ENCODE measurements around the gene PPP2R5D.
"Not testable (repeated sequence)": the region's sequence is repeated elsewhere in the genome, so short reads cannot be mapped to it uniquely, and the experiment has no call there.

The PPP2R5D gene

DNA sequence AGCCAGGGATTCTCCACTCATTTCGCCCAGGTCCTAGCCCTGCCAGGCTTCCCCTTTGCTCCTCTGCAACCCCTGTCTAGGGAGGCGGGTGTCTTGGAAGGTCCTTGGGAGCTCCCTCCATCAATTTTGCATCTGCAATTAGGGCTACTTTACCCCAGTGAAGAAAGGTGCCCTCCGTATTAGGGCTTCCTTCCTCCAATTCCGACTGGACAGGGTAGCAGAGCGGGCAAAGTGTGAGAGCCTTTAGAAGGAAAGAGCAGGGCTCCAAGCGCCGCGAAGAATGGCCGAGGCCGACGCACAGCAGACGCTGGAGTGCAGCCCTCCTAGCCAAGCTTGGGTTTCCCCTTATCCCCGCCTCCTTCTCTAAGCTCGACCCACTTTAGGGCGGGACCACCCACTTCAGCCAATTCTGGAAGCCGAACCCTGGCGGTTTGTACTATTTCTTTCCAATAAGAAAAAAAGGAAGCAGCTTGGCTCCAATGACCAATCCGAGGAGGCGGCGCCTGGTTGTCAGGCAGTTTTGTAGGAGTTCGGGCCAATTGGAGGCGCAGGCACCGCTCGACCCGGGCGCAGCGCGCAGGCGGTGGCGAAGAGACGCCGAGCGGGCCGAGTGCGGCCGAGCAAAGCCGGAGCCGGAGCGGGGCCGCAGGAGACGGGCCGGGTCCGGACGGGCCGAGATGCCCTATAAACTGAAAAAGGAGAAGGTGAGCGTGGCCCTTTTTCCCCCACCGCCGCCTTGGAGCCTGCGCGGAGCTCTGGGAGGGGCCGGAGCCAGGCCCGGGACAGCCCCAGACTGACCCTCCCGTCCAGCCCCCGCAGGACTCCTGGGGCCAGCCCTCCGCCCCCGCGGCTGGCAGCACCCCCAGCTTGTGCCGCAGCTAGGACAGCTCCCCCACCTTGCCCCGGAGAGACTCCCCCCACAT, at the start of gene PPP2R5D:
Gene PPP2R5D, plus strand, starts transcription at position 570 of the 923 bp plus-strand sequence. Its CDS starts 108 bp downstream, at position 678.
- peak; percentile 98 for DNase-seq

DNA sequence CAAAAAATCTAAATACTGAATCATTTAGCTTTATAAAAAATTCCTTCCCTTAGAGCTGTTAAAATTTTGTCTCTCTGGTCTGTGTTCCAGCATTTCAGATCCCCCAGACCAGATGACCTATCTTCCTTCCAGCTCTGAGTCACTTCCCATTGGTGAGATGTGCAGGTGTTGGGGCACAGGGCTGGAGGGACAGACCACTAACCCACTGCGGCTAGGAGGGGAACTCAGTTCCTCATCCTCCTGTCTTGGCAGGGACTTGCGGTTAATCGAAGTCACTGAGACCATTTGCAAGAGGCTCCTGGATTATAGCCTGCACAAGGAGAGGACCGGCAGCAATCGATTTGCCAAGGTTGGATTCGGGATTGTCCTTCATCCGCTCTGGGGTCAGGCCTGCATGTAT, 49.0 kb upstream of the PPP2R5D start:
- DNase-seq = no peak

DNA sequence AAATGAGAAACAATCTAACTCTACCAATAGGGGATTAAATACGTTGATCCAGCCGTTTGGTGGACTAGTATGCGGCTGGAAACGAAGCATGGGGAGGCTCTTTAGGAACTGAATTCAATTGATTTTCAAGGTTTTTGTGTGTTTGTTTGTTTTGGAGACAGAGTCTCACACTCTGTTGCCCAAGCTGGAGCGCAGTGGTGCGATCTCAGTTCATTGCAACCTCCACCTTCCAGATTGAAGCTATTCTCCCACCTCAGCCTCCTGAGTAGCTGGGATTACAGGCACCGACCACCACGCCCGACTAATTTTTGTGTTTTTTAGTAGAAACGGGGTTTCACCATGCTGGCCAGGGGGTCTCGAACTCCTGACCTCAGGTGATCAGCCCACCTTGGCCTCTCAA, 48.0 kb upstream of the PPP2R5D start:
- no peak for DNase-seq

DNA sequence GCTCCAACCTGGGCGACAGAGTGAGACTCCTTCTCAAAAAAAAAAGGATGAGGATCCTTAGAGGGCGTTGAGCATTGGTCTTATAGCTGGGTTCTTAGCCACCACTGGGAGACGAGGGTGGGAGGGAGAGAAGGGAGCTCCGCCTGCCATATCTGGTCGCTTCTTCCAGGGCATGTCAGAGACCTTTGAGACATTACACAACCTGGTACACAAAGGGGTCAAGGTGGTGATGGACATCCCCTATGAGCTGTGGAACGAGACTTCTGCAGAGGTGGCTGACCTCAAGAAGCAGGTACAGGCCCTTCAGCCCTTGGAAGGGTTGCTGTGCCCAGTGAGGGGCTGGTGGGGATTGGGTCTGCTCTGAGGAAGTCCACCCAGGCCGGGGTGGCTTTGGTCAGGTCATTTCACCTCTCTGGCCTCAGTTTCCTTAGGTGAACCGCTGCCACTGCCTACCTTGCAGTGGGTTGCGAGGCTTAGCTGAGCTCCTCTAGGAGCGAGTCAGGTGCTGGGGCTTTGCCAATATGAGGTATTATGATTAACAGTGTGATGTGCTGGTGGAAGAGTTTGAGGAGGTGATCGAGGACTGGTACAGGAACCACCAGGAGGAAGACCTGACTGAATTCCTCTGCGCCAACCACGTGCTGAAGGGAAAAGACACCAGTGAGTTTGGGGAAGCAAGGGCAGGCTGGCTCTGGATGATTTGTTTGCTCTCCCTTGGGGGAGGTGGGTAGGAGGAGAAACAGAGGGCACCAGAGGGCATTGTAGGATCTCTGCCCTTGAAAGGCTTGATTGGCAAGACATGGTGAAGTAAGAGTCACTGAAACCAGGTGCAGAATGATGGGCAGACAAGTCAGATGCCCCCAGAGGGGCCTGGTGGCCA, 46.6 kb upstream of the PPP2R5D start:
- DNase-seq = no peak

GRCh38 chr6:42938428-42938796, 46.0 kb upstream of the PPP2R5D start:
- no peak for DNase-seq

DNA sequence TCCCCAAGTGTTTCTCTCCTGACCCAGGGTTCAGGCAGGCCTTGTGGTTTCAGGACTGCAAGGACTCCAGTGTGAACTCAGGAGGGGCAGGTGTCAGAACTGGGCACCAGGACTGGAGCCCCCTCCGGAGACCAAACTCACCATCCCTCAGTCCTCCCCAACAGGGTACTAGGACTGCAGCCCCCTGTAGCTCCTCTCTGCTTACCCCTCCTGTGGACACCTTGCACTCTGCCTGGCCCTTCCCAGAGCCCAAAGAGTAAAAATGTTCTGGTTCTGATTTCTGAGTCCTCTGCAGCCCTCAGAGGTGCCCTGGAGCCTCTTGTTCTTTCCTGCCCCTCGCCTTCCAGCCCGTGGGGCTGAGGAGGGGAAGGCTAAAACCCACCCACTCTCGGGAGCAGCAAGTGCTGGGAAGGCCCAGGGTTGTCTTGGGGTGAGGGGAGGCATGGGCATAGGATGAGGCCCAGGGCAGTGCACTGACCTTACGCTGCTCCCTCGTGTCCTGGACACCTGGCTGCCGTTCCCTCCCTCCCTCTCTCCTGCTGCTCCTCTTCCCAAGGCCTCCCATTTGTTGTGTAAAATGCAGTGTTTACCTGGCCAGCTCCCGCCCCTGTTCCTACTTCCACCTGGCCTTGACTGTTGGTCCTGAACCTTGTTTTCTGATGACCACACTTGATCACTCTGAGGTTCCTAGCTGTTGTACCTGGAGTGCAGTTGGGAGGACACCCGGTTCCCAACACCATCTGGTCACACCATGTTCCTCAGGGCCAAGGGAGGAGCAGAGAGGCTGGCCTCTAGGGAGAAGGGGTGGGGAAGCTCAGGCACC, 45.2 kb upstream of the PPP2R5D start:
- no peak for DNase-seq

- DNase-seq = no peak
Measured at GRCh38 chr6:42939810-42940167, 44.6 kb upstream of the PPP2R5D start.

DNA sequence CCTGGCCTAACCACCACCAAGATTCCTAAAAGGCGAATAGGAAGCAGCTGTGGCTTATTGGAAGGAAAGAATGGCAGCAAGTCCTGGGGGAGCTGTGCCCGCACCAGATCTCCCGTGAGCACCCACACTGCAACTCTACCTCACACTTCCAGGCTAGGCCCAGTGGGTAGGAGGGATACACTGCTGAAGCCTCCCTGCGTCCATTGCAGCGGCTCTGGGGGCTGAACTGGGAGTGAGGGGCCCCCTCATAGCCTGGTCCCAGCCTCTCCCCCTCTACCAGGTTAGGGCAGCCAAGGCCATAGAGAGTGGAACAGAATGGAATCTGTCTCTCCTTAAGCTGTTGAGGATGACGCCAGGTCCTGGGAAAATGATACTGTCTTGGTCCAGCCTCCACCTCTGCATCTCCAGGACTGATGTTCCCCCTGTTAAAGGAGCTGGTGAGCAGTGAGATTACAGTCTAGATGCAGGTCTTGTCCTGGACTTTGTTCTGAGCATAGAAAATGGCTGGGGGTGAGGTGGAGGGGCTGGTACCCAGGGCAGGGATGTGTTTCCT, 43.8 kb upstream of the PPP2R5D start:
- no peak for DNase-seq

GRCh38 chr6:42941356-42941755, 43.0 kb upstream of the PPP2R5D start:
- DNase-seq = not testable (repeated sequence)

GRCh38 chr6:42942444-42942843, 41.9 kb upstream of the PPP2R5D start:
- DNase-seq = no peak

DNA sequence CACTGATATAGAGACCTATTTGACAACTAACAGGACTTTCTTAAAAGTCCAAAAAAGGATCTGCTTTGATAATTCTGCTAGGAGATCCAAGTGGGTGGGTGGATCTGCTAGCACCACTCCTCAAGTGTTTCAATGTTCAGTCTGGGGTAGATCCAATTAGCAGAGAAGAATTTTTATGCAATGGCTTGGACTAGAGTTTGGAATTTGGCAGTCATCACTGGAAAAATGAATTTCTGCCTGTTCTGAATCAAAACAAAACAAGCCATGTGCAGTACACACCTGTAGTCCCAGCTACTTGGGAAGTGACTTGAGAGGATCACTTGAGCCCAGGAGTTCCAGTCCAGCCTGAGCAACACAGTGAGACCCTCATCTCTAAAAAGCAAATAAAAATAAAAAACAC, 36.4 kb upstream of the PPP2R5D start:
- DNase-seq = no peak

DNA sequence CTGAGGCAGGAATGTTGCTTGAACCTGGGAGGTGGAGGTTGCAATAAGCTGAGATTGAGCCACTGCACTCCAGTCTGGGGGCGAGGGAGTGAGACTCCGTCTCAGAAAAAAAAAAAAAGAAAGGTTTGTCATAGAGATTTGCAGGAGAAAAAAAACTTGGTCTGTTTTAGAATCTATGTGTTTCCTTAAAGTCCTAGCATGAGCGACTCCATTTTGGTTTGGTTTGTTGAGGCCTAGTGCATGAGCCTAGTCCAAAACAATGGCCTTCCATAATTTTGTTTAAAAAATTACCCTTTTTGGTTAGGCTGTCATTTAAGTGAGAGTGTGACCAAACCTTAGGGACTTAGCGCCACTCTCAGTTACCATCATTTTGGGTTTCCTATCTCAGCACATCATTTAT, 32.0 kb upstream of the PPP2R5D start:
- DNase-seq = no peak

GRCh38 chr6:42954405-42954804, 30.0 kb upstream of the PPP2R5D start:
- not testable (repeated sequence) for DNase-seq

DNA sequence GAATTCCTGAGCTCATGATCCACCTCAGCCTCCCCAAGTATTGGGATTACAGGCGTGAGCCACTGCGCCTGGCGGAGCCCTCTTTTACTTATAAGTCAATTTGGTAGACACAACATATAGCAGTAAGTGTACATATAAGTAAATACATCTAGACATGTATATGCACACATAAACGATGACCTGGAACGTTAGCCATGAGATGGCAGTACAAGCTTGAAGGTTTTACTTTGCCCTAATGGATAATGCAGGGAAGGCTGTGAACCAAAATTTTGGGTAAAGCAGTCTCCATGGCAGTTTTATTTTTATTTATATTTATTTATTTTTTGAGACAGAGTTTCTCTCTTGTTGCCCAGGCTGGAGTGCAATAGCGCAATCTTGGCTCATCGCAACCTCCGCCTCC, 26.2 kb upstream of the PPP2R5D start:
- DNase-seq = no peak

- no peak for DNase-seq
Measured at GRCh38 chr6:42959917-42960242, 24.5 kb upstream of the PPP2R5D start.

- DNase-seq = peak; percentile 84
Measured at GRCh38 chr6:42960243-42961019, 23.9 kb upstream of the PPP2R5D start, which contains the start of gene GNMT. TSS of gene GNMT (plus strand) at chr6:42960754. CDS start at chr6:42960768, 14 bp downstream.

GRCh38 chr6:42961020-42961470, 23.3 kb upstream of the PPP2R5D start:
- DNase-seq = no peak

GRCh38 chr6:42962096-42962495, 22.3 kb upstream of the PPP2R5D start:
- no peak for DNase-seq

DNA sequence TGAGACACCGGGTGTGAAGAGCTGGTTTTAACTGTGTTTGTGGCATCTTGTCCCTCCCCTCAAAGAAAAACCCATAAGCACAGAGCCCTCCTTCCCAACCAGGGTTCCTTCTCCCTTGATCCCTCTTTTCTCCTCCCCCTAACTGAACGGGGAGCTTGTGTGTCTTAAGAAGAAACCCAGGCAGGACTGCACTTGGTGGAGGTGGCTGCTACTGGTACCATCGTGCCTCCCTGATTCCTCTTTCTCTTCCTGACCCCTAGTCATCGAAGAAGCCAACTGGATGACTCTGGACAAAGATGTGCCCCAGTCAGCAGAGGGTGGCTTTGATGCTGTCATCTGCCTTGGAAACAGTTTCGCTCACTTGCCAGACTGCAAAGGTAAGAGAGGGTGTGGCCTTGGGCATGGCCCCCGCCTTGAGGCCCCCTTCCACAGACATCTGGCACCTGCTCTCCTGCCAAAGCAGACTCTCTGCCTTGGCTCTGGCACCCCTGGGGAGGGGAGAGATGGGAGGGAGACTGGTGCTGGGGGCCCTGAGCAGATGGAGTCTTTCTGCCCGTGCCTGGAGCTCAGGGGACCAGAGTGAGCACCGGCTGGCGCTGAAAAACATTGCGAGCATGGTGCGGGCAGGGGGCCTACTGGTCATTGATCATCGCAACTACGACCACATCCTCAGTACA, 21.7 kb upstream of the PPP2R5D start:
- no peak for DNase-seq

DNA sequence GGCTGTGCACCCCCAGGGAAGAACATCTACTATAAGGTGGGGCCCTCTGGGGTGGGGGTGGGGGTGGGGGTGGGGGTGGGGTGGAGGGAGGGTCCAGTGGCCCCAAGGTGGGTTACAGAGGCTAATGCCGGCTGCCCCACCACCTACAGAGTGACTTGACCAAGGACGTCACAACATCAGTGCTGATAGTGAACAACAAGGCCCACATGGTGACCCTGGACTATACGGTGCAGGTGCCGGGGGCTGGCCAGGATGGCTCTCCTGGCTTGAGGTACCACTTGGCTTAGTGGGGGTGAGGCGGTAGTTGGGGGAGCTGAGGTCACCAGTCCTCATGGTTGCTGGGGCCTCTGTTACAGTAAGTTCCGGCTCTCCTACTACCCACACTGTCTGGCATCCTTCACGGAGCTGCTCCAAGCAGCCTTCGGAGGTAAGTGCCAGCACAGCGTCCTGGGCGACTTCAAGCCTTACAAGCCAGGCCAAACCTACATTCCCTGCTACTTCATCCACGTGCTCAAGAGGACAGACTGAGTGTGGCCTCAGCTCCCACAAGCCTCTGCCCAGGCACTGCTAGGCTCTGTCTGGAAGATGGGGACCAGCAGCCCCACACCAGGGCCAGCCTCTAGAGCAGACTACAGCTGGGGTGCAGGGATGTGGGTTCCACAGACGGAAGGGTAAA, 21.1 kb upstream of the PPP2R5D start:
- DNase-seq = no peak
